H54 (cell line): ENCODE data around the gene PNLIPRP1.

Source experiments
- DNase-seq: peaks from one replicate; pipeline ENCODE4 v3.0.0; 2011; ENCODE audit warnings: low spot score, mixed read lengths; ENCODE audit not compliant: insufficient read length
- FAIRE-seq: peaks from 3 replicates; lab custom pipeline; 2011; peaks lifted over from hg19 to GRCh38; lab: Jason Lieb, UNC
- POLR2A ChIP-seq: IDR thresholded peaks from 2 replicates; pipeline ENCODE4 v1.6.1; 2011; ENCODE audit warnings: low read depth, mild to moderate bottlenecking, low read length

The PNLIPRP1 gene

GRCh38 chr10:116587878-116588591 is 2.7 kb upstream of the PNLIPRP1 start:
- no peak for TF ChIP-seq POLR2A

GRCh38 chr10:116588995-116589394 is 1.8 kb upstream of the PNLIPRP1 start:
- FAIRE-seq (no peak), DNase-seq (no peak)
- TF ChIP-seq POLR2A = no peak

More at GRCh38 chr10:116587878-116588591, 2.7 kb upstream of the PNLIPRP1 start:
- FAIRE-seq (no peak), DNase-seq (no peak)

GRCh38 chr10:116589926-116590325 is 833 bp upstream of the PNLIPRP1 start:
- DNase-seq (no peak), FAIRE-seq (no peak)
- TF ChIP-seq POLR2A = no peak

GRCh38 chr10:116593139-116593740 is 2.5 kb downstream of the PNLIPRP1 start:
- FAIRE-seq (no peak), DNase-seq (no peak)
- no peak for TF ChIP-seq POLR2A

GRCh38 chr10:116594525-116595035 is 3.8 kb downstream of the PNLIPRP1 start:
- FAIRE-seq (no peak), DNase-seq (no peak)
- TF ChIP-seq POLR2A = no peak

- FAIRE-seq (no peak), DNase-seq (no peak)
- TF ChIP-seq POLR2A = no peak
Observed at GRCh38 chr10:116596062-116596461, 5.3 kb downstream of the PNLIPRP1 start.

GRCh38 chr10:116597543-116597942 is 6.8 kb downstream of the PNLIPRP1 start:
- no peak for TF ChIP-seq POLR2A
- DNase-seq = no peak
- FAIRE-seq = no peak

- no peak for FAIRE-seq
- no peak for DNase-seq
- TF ChIP-seq POLR2A = no peak
Observed at GRCh38 chr10:116598329-116598728, 7.6 kb downstream of the PNLIPRP1 start.

- FAIRE-seq = no peak
- TF ChIP-seq POLR2A = no peak
- DNase-seq = no peak
Observed at GRCh38 chr10:116599991-116600390, 9.2 kb downstream of the PNLIPRP1 start.

GRCh38 chr10:116602648-116603400 is 12.1 kb downstream of the PNLIPRP1 start:
- no peak for DNase-seq
- no peak for FAIRE-seq
- no peak for TF ChIP-seq POLR2A

- TF ChIP-seq POLR2A = no peak
- FAIRE-seq = no peak
- no peak for DNase-seq
Observed at GRCh38 chr10:116606061-116606483, 15.3 kb downstream of the PNLIPRP1 start.

- TF ChIP-seq POLR2A = no peak
- FAIRE-seq (no peak), DNase-seq (no peak)
Observed at GRCh38 chr10:116607336-116607735, 16.6 kb downstream of the PNLIPRP1 start.

GRCh38 chr10:116608686-116609594 is 18.2 kb downstream of the PNLIPRP1 start:
- no peak for TF ChIP-seq POLR2A
- FAIRE-seq (no peak), DNase-seq (no peak)
